Peyer's patch (tissue), 4 donors: ENCODE data around the gene PCDHA1. TPM values are rescaled to one million over a fixed set of nuclear protein-coding genes. Genes with fewer than 3 reads are reported as not detected.

Experiments used
- DNase-seq, 3 donors: peaks; one replicate each; pipeline ENCODE4 v3.0.0-alpha.2; 2017 to 2019
- H3K27ac ChIP-seq, 4 donors: fragments of 200-600 bp; sonication (generic); one replicate each; pipeline ENCODE4 v1.5.1; 2016 to 2019
- H3K27me3 ChIP-seq, 2 donors: fragments of 200-600 bp; sonication (generic); one replicate each; pipeline ENCODE4 v1.5.1; 2019
- H3K36me3 ChIP-seq, 3 donors: fragments of 200-600 bp; sonication (generic); one replicate each; pipeline ENCODE4 v1.5.1; 2016 to 2019
- H3K4me1 ChIP-seq, 4 donors: fragments of 200-600 bp; sonication (generic); one replicate each; pipeline ENCODE4 v1.5.1; 2016 to 2019
- H3K4me3 ChIP-seq, 4 donors: fragments of 200-600 bp; sonication (generic); 1 replicate in 3 of 4; 2 replicates in 1 of 4; pipeline ENCODE4 v1.5.1; 2016 to 2019; ENCODE audit warnings: mild to moderate bottlenecking in 1 of 4
- H3K9me3 ChIP-seq, 4 donors: fragments of 200-600 bp; sonication (generic); one replicate each; pipeline ENCODE4 v1.5.1; 2016 to 2019; ENCODE audit warnings: mild to moderate bottlenecking in 1 of 4
- POLR2A ChIP-seq, 2 donors: fragments of 450-650 bp; IDR thresholded peaks; one replicate each; pipeline ENCODE4 v1.5.1; 2017; ENCODE audit warnings: antibody characterized with exemption in 2 of 2, mild to moderate bottlenecking in 2 of 2, moderate library complexity in 2 of 2
- total RNA-seq, 4 donors: library from RNA; depleted of rRNA; stranded (reverse); fragments of >200 nt; gene quantifications; one replicate each; pipeline ENCODE4 v1.1.0, GENCODE V29; 2016
- TF ChIP-seq, protein P1 (sequence below), 6 experiments: fragments of 450-650 bp in 4 of 6; fragments of 200-600 bp in 2 of 6; sonication (generic) in 1 of 6; IDR thresholded peaks; one replicate each; pipeline ENCODE4 v1.5.1; 2017 to 2019; ENCODE audit warnings: antibody characterized with exemption in 6 of 6, mild to moderate bottlenecking in 3 of 6, moderate library complexity in 1 of 6

PCDHA1 gene
- total RNA-seq, 4 donors from 2014 or later, result not detected

DNA sequence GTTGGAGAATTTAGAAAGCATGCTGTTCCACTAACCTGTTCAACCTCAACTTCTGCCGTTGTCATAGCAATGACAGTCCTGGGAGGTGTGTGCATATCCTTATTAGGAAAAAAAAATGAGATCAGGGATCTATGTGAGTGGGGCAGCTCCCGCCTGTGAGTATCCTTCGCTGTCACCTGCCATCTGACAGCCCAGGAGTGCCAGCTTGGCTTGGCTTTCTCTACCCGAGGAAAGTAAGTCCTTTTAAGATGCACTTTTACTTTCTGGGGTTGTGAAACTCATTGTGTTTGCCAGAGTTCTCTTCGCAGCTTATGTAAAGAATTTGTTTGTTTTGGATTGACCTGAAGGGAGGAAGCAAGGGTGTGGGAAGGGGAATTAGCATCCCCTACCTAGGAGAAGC lies 202.2 kb downstream of the PCDHA1 start:
- no peaks in the 10 kb centered on the region for H3K36me3 ChIP-seq

GRCh38 chr5:140988608-140989007 lies 202.7 kb downstream of the PCDHA1 start:
- H3K27me3 ChIP-seq, result no peaks in the 10 kb centered on the region
- H3K4me3 ChIP-seq, result no peak overlapping the region
- DNase-seq, result no peak
- H3K36me3 ChIP-seq, result no peaks in the 10 kb centered on the region
- no peak overlapping the region for H3K27ac ChIP-seq
- H3K9me3 ChIP-seq, result no peaks in the 10 kb centered on the region
- no peak for TF ChIP-seq POLR2A (IDR thresholded peaks at IDR 0.05)
- TF ChIP-seq, protein P1, sequence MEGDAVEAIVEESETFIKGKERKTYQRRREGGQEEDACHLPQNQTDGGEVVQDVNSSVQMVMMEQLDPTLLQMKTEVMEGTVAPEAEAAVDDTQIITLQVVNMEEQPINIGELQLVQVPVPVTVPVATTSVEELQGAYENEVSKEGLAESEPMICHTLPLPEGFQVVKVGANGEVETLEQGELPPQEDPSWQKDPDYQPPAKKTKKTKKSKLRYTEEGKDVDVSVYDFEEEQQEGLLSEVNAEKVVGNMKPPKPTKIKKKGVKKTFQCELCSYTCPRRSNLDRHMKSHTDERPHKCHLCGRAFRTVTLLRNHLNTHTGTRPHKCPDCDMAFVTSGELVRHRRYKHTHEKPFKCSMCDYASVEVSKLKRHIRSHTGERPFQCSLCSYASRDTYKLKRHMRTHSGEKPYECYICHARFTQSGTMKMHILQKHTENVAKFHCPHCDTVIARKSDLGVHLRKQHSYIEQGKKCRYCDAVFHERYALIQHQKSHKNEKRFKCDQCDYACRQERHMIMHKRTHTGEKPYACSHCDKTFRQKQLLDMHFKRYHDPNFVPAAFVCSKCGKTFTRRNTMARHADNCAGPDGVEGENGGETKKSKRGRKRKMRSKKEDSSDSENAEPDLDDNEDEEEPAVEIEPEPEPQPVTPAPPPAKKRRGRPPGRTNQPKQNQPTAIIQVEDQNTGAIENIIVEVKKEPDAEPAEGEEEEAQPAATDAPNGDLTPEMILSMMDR (IDR thresholded peaks at IDR 0.05), result no peak
- no peaks in the 10 kb centered on the region for H3K4me1 ChIP-seq

More for the DNA sequence above, 202.2 kb downstream of the PCDHA1 start:
- Histone ChIP-seq H3K9me3 (no peaks in the 10 kb centered on the region), H3K27me3 (no peaks in the 10 kb centered on the region), H3K4me3 (no peak overlapping the region), H3K27ac (no peak overlapping the region), H3K4me1 (no peaks in the 10 kb centered on the region)
- no peak for DNase-seq
- no peak for TF ChIP-seq POLR2A (IDR thresholded peaks at IDR 0.05)
- TF ChIP-seq, protein P1 (IDR thresholded peaks at IDR 0.05), result no peak

GRCh38 chr5:140989254-140990020 lies 203.5 kb downstream of the PCDHA1 start:
- H3K27ac ChIP-seq, result no peak overlapping the region
- TF ChIP-seq POLR2A (IDR thresholded peaks at IDR 0.05), result no peak
- TF ChIP-seq, protein P1 (IDR thresholded peaks at IDR 0.05), result no peak
- H3K4me3 ChIP-seq, result no peak overlapping the region
- no peaks in the 10 kb centered on the region for H3K27me3 ChIP-seq
- H3K9me3 ChIP-seq, result no peaks in the 10 kb centered on the region
- no peaks in the 10 kb centered on the region for H3K4me1 ChIP-seq
- no peaks in the 10 kb centered on the region for H3K36me3 ChIP-seq
- no peak for DNase-seq

DNA sequence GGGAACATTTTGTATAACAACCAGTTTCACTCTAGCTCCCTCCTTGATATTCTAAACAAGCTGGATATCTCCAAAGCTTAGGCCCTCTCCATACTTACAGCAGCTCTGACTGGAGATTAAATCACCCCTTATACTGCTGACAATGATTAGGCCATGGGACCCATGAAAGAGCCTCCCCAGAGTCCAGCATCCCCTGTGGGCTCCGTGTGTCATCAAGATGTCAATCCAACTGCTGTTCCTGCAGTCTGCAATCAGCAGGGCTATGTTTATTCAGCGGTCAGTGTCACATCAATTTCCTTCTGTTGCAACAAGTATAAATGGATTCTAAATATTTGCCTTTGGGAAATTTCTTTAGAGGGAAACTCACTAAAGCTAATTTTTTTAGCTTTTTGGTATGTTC lies 206.9 kb downstream of the PCDHA1 start:
- Histone ChIP-seq H3K27ac (no peak overlapping the region), H3K36me3 (no peaks in the 10 kb centered on the region), H3K4me3 (no peak overlapping the region), H3K27me3 (no peaks in the 10 kb centered on the region), H3K9me3 (no peaks in the 10 kb centered on the region), H3K4me1 (no peaks in the 10 kb centered on the region)
- TF ChIP-seq POLR2A (IDR thresholded peaks at IDR 0.05), result no peak
- TF ChIP-seq, protein P1 (IDR thresholded peaks at IDR 0.05), result no peak
- no peak for DNase-seq

DNA sequence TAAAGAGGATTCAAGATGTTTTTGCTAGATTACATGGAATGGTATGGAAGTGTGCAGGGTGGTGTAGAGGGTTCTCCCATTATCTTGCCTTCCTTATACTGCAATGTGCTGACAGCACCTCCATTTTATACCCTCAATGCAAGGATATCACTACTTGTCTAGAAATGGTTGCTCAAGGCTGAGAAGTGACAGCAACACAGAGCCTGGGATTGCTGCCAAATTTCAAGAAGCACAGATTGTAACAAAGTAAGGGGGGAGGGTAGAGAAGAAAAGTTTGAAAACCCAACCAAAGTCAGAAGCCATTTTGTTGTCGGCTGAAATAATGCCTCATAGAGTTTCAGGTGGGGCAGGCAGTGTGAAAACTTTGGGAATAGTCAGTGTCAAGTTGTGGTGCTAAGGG lies 210.1 kb downstream of the PCDHA1 start:
- no peaks in the 10 kb centered on the region for H3K27me3 ChIP-seq
- TF ChIP-seq POLR2A (IDR thresholded peaks at IDR 0.05), result no peak
- no peaks in the 10 kb centered on the region for H3K36me3 ChIP-seq
- no peak overlapping the region for H3K27ac ChIP-seq
- H3K4me3 ChIP-seq, result no peak overlapping the region
- no peaks in the 10 kb centered on the region for H3K9me3 ChIP-seq
- no peaks in the 10 kb centered on the region for H3K4me1 ChIP-seq
- DNase-seq, result no peak

GRCh38 chr5:140998921-140999410 lies 213.0 kb downstream of the PCDHA1 start:
- Histone ChIP-seq H3K27me3 (no peaks in the 10 kb centered on the region), H3K27ac (no peak overlapping the region), H3K9me3 (no peaks in the 10 kb centered on the region), H3K4me3 (no peak overlapping the region), H3K4me1 (peaks cover 0 to 6% (median 0%) of the 10 kb centered on the region in 4 donors), H3K36me3 (no peaks in the 10 kb centered on the region)
- DNase-seq, result no peak
- no peak for TF ChIP-seq POLR2A (IDR thresholded peaks at IDR 0.05)
- TF ChIP-seq, protein P1 (IDR thresholded peaks at IDR 0.05), result no peak
